Esophagus squamous epithelium (tissue), 4 donors: ENCODE measurements around the gene MLLT3.

Source experiments
- POLR2A ChIP-seq, 4 donors: fragments of 450-650 bp; IDR thresholded peaks; one replicate each; pipeline ENCODE4 v1.6.1; 2017; ENCODE audit warnings: antibody characterized with exemption in 4 of 4, mild to moderate bottlenecking in 4 of 4, moderate library complexity in 3 of 4
- TF ChIP-seq, protein P1 (sequence below), 6 experiments: fragments of 450-650 bp in 4 of 6; fragments of 200-600 bp in 2 of 6; sonication (generic) in 2 of 6; IDR thresholded peaks; one replicate each; pipeline ENCODE4 v1.5.1; 2016 to 2019; ENCODE audit warnings: antibody characterized with exemption in 6 of 6, mild to moderate bottlenecking in 4 of 6, moderate library complexity in 4 of 6

DNA sequence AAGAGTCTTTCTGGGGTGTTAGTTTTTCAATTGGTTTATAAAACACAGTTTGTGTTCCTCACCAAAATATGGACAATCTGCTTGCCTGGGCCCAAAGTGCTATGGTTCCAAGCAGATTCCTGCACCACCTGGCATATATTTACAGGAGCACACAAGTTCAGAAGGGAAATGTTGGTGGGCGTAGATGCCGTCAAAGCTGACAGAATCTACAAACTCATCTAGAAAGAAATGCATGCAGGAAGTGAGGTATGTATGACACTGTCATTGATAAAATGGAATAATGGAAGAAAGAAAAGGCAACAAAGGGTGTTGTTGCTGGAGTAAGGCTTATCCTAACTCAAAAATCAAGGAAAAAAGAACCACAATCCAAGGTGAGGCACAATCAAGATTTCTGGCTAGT lies 225.8 kb downstream of the MLLT3 start:
- TF ChIP-seq, protein P1, sequence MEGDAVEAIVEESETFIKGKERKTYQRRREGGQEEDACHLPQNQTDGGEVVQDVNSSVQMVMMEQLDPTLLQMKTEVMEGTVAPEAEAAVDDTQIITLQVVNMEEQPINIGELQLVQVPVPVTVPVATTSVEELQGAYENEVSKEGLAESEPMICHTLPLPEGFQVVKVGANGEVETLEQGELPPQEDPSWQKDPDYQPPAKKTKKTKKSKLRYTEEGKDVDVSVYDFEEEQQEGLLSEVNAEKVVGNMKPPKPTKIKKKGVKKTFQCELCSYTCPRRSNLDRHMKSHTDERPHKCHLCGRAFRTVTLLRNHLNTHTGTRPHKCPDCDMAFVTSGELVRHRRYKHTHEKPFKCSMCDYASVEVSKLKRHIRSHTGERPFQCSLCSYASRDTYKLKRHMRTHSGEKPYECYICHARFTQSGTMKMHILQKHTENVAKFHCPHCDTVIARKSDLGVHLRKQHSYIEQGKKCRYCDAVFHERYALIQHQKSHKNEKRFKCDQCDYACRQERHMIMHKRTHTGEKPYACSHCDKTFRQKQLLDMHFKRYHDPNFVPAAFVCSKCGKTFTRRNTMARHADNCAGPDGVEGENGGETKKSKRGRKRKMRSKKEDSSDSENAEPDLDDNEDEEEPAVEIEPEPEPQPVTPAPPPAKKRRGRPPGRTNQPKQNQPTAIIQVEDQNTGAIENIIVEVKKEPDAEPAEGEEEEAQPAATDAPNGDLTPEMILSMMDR (IDR thresholded peaks at IDR 0.05) = no peak
- no peak for TF ChIP-seq POLR2A (IDR thresholded peaks at IDR 0.05)
